Parathyroid adenoma (tissue), 2 donors: ENCODE measurements around the gene CCDC102A.
A peak's percentile ranks its signal among the peaks of the same experiment; 100 is the strongest.

Source experiments
- H2AFZ ChIP-seq: fragments of 300-600 bp; sonication (generic); one replicate; pipeline ENCODE4 v1.7.0; 2017; ENCODE audit warnings: antibody characterized with exemption, mild to moderate bottlenecking
- H3K27ac ChIP-seq: fragments of 300-600 bp; sonication (generic); one replicate; pipeline ENCODE4 v1.7.0; 2017
- H3K27me3 ChIP-seq: fragments of 300-600 bp; sonication (generic); one replicate; pipeline ENCODE4 v1.7.0; 2017; ENCODE audit warnings: low read length; ENCODE audit not compliant: control insufficient read depth, insufficient read depth
- H3K36me3 ChIP-seq: fragments of 300-600 bp; sonication (generic); one replicate; pipeline ENCODE4 v1.7.0; 2017; ENCODE audit warnings: low read length; ENCODE audit not compliant: control insufficient read depth, insufficient read depth
- H3K4me1 ChIP-seq: fragments of 300-600 bp; sonication (generic); one replicate; pipeline ENCODE4 v1.7.0; 2017; ENCODE audit warnings: control low read depth
- H3K4me2 ChIP-seq: fragments of 300-600 bp; sonication (generic); one replicate; pipeline ENCODE4 v1.7.0; 2017; ENCODE audit warnings: low read length
- H3K4me3 ChIP-seq: fragments of 300-600 bp; sonication (generic); one replicate; pipeline ENCODE4 v1.7.0; 2017; ENCODE audit warnings: low read depth, low read length
- H3K79me2 ChIP-seq: fragments of 300-600 bp; sonication (generic); one replicate; pipeline ENCODE4 v1.7.0; 2017; ENCODE audit warnings: control low read depth
- H3K9ac ChIP-seq: fragments of 300-600 bp; sonication (generic); one replicate; pipeline ENCODE4 v1.7.0; 2017; ENCODE audit warnings: mild to moderate bottlenecking
- H3K9me3 ChIP-seq: fragments of 300-600 bp; sonication (generic); one replicate; pipeline ENCODE4 v1.7.0; 2017; ENCODE audit warnings: low read length; ENCODE audit not compliant: control insufficient read depth
- CTCF ChIP-seq: fragments of 300-600 bp; sonication (generic); IDR thresholded peaks from one replicate; pipeline ENCODE4 v1.7.0; 2017; ENCODE audit warnings: antibody characterized with exemption, mild to moderate bottlenecking
- donor health status: primary hyperparathyroidism.

Gene CCDC102A

GRCh38 chr16:57539072-57539796, 2.9 kb upstream of the CCDC102A start:
- Histone ChIP-seq H3K9me3 (no peaks in the 10 kb centered on the region), H3K9ac (no peak overlapping the region), H3K36me3 (no peaks in the 10 kb centered on the region), H3K79me2 (no peaks in the 10 kb centered on the region), H3K4me1 (peaks cover 13% of the 10 kb centered on the region), H3K4me3 (no peak overlapping the region), H2AFZ (no peak overlapping the region), H3K4me2 (no peak overlapping the region), H3K27ac (no peak overlapping the region), H3K27me3 (no peaks in the 10 kb centered on the region)
- TF ChIP-seq CTCF, result no peak

DNA sequence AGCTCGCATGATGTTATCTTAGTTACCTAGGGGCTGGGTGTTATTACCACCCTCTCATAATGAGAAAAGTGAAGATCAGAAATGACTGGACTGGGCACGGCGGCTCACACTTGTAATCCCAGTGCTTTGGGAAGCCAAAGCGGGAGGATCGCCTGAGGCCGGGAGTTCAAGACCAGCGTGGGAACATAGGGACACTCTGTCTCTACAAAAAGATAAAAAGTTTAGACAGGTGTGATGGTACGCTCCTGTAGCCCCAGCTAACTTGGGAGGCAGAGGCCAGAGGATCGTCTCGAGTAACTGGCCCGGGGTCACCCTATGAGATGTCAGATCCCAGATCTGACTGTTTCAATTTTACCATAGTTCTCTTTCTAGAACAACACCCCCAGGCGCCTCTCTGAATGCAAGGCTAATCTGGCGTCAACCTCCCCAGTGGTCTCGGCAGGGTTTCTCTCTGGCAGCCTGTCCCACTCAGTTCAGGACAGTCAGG, 1.9 kb upstream of the CCDC102A start:
- Histone ChIP-seq H2AFZ (no peak overlapping the region), H3K79me2 (no peaks in the 10 kb centered on the region), H3K4me3 (no peak overlapping the region), H3K4me1 (peaks cover 19% of the 10 kb centered on the region), H3K27me3 (no peaks in the 10 kb centered on the region), H3K4me2 (no peak overlapping the region), H3K9ac (no peak overlapping the region), H3K9me3 (no peaks in the 10 kb centered on the region), H3K36me3 (no peaks in the 10 kb centered on the region), H3K27ac (no peak overlapping the region)
- TF ChIP-seq CTCF, result no peak

DNA sequence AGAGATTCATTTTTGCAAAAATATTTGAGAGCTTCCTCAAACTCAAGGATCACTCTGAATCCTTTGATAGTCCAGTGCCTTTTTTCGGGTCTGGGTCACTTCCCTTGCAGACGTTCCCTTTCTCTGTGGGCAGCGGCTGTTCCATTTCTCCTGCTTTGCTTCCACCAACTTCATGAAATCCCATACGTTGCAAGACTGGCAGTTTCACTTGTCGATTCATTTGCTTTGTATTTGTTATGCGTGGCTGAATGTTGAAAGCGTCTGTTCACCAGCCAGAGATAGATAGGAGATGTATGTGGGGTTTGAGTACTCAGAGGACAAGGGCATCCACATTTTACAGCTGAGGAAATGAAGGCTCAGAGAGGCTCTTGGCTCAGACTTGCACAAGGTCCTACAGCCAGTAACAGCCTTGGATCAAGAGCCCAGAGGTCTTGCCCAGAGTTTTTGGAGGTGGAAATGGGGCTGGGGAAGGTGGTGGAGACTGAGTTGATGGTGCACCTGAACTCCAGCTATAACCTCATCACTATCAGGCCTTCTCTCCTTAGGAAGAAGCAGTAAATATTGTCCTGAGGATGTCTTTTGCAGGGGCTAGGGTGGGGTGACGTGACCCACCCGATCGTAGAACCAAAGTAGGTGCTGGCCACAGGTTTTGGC, 1.3 kb upstream of the CCDC102A start:
- no peak overlapping the region for H3K27ac ChIP-seq
- no peaks in the 10 kb centered on the region for H3K9me3 ChIP-seq
- H3K4me1 ChIP-seq, result peaks cover 21% of the 10 kb centered on the region
- H3K36me3 ChIP-seq, result no peaks in the 10 kb centered on the region
- no peaks in the 10 kb centered on the region for H3K27me3 ChIP-seq
- peak overlapping the region; percentile 30 for H3K4me2 ChIP-seq
- H3K4me3 ChIP-seq, result no peak overlapping the region
- TF ChIP-seq CTCF, result no peak
- H2AFZ ChIP-seq, result peak overlapping the region; percentile 100
- no peak overlapping the region for H3K9ac ChIP-seq
- no peaks in the 10 kb centered on the region for H3K79me2 ChIP-seq

- H3K4me2 ChIP-seq, result peak overlapping the region; percentile 82
- no peak overlapping the region for H3K9ac ChIP-seq
- H3K36me3 ChIP-seq, result no peaks in the 10 kb centered on the region
- H3K4me3 ChIP-seq, result peak overlapping the region; percentile 75
- H3K4me1 ChIP-seq, result peaks cover 23% of the 10 kb centered on the region
- no peak for TF ChIP-seq CTCF
- no peaks in the 10 kb centered on the region for H3K79me2 ChIP-seq
- no peaks in the 10 kb centered on the region for H3K9me3 ChIP-seq
- no peak overlapping the region for H3K27ac ChIP-seq
- H2AFZ ChIP-seq, result peak overlapping the region; percentile 100
- H3K27me3 ChIP-seq, result no peaks in the 10 kb centered on the region
Observed at GRCh38 chr16:57537194-57537505, 779 bp upstream of the CCDC102A start.
